ENCODE results near the gene BCL6B. TPM values are rescaled to one million over a fixed set of nuclear protein-coding genes. Genes with fewer than 3 reads are reported as not detected.

Gene BCL6B
- total and polyA plus RNA-seq, 11 donors: 5.9 to 32.8 (median 10.6) TPM

- no peak for DNase-seq
- H3K27me3 ChIP-seq: peaks cover 0 to 6% (median 0%) of the 10 kb centered on the region in 9 donors
- intact Hi-C loops (cut with DNase I): no loop called here
- no peaks in the 10 kb centered on the region for H3K9me3 ChIP-seq
- peaks cover 0 to 54% (median 34%) of the 10 kb centered on the region in 9 donors for H3K36me3 ChIP-seq
- no peak for ATAC-seq
- peaks cover 0 to 14% (median 4%) of the 10 kb centered on the region in 12 donors for H3K4me1 ChIP-seq
- WGBS, 4 donors: 85 to 93% (median 89%) methylated on average over 8 of the region's 8 CpGs
- TF ChIP-seq POLR2A (IDR thresholded peaks at IDR 0.05) (no peak), CTCF (IDR thresholded peaks at IDR 0.05) (no peak)
- no peak overlapping the region for H3K27ac ChIP-seq
- no peak overlapping the region for H3K4me3 ChIP-seq
Measured at GRCh38 chr17:6997171-6997570, 25.7 kb upstream of the BCL6B start.

- H3K9me3 ChIP-seq: no peaks in the 10 kb centered on the region
- H3K36me3 ChIP-seq: peaks cover 0 to 70% (median 49%) of the 10 kb centered on the region in 9 donors
- ATAC-seq (no peak), DNase-seq (no peak)
- H3K4me1 ChIP-seq: peaks cover 0 to 14% (median 4%) of the 10 kb centered on the region in 12 donors
- H3K27me3 ChIP-seq: peaks cover 0 to 6% (median 0%) of the 10 kb centered on the region in 9 donors
- intact Hi-C loops (cut with DNase I): no loop called here
- 81 to 86% (median 85%) methylated on average over 9 to 11 of the region's 11 CpGs for WGBS, 4 donors
- no peak overlapping the region for H3K4me3 ChIP-seq
- TF ChIP-seq CTCF (IDR thresholded peaks at IDR 0.05): no peak
- TF ChIP-seq POLR2A (IDR thresholded peaks at IDR 0.05): no peak
- H3K27ac ChIP-seq: no peak overlapping the region
Measured at GRCh38 chr17:6998855-6999508, 23.9 kb upstream of the BCL6B start.

DNA sequence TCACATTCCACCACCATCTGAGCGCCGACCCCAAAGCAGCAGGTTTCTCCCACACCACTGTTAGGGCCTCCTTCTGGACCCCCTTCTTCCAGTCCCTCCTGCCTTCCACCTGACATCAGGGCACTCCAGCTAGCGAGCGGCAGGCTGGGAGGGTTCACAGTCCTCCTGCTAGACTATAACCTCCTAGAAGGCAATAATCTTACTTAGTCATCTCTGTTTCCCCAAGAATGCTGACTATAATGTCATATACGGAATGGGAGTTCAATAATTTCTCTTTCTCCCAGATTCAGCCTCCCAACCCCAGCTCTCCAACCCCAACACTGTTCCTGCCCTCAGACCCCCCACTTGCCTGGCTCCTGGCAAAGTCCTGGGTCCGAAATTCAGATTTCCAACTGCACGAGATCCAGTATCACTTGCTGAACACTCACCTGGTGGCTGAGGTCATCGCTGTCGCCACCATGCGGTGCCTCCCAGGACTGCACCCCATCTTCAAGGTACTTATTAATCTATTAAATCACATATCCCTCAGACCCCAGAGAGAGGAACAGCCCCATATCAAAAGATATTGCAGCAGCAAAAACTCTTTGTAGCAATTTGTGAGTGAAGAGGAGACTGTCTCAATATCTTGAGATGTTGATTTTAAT is 21.4 kb upstream of the BCL6B start:
- no peak overlapping the region for H3K4me3 ChIP-seq
- ATAC-seq: no peak
- WGBS, 4 donors: 65 to 76% (median 71%) methylated on average over 10 of the region's 10 CpGs
- TF ChIP-seq CTCF (IDR thresholded peaks at IDR 0.05): peak; percentile 13 to 55 (median 40)
- no peak for TF ChIP-seq POLR2A (IDR thresholded peaks at IDR 0.05)
- no peaks in the 10 kb centered on the region for H3K9me3 ChIP-seq
- intact Hi-C loops (cut with DNase I): loop anchor here in 7 of 10 donors (5.0 to 10.0 kb wide), 7 partner anchors 89 to 337 kb away; partner anchors contain the start of genes TEKT1 (in 1 of the 7) and XAF1 (in 1 of the 7)
- peaks cover 0 to 72% (median 49%) of the 10 kb centered on the region in 9 donors for H3K36me3 ChIP-seq
- no peak overlapping the region for H3K27ac ChIP-seq
- peaks cover 0 to 4% (median 0%) of the 10 kb centered on the region in 12 donors for H3K4me1 ChIP-seq
- no peak for DNase-seq
- H3K27me3 ChIP-seq: no peaks in the 10 kb centered on the region

Measured in heart left ventricle (tissue), 16 donors.